Ovary (tissue), 3 donors: ENCODE results near the gene MDN1.

Source experiments
- CTCF ChIP-seq, 3 donors: fragments of 450-650 bp in 2 of 3; fragments of 200-600 bp in 1 of 3; IDR thresholded peaks; one replicate each; pipeline versions ENCODE4 v1.5.1 to v1.8.0; 2016 to 2022; ENCODE audit warnings: antibody characterized with exemption in 3 of 3, mild to moderate bottlenecking in 1 of 3
- EP300 ChIP-seq: sonication (generic); formaldehyde crosslinking; IDR thresholded peaks from one replicate; pipeline ENCODE4 v1.6.1; 2017; ENCODE audit warnings: antibody characterized with exemption
- POLR2A ChIP-seq: fragments of 450-650 bp; IDR thresholded peaks from one replicate; pipeline ENCODE4 v1.6.1; 2017; ENCODE audit warnings: antibody characterized with exemption, mild to moderate bottlenecking, moderate library complexity
- donor health status: DM: no; HTN: no; CAD: no.

- TF ChIP-seq CTCF (IDR thresholded peaks at IDR 0.05) (no peak), POLR2A (no peak), EP300 (no peak)
Observed at GRCh38 chr6:89781070-89782034, 38.2 kb downstream of the MDN1 start.
